Measurements from ENCODE around the gene MYO5A.
"Not testable (repeated sequence)": the region's sequence is repeated elsewhere in the genome, so short reads cannot be mapped to it uniquely, and the experiment has no call there.

GRCh38 chr15:52574623-52575022 lies 45.9 kb upstream of the MYO5A start:
- not testable (repeated sequence) for TF ChIP-seq ATF2 (CRISPR knock-in tag; IDR thresholded peaks at IDR 0.05); TFE3 (CRISPR knock-in tag; IDR thresholded peaks at IDR 0.05); KAT7 (CRISPR knock-in tag; IDR thresholded peaks at IDR 0.05; ENCODE audit: borderline replicate concordance); CTCF (IDR thresholded peaks at IDR 0.05 in 2 of 3, conservative IDR thresholded peaks at IDR 0.05 in 1 of 3; ENCODE audit: insufficient read depth in 2 of 3, low read depth in 1 of 3, low read length in 3 of 3); GATAD2B (IDR thresholded peaks at IDR 0.05; ENCODE audit: borderline replicate concordance)

Data from K562 (cell line).